Stimulated activated effector memory CD8-positive, alpha-beta T cell treated with anti-CD3 and anti-CD28 coated beads, Interleukin-12 subunit alpha, Interleukin-12 subunit beta, amount 100 ng/mL, for 72 hours (primary cell): ENCODE data around the gene GARRE1.
"Not testable (repeated sequence)": the region's sequence is repeated elsewhere in the genome, so short reads cannot be mapped to it uniquely, and the experiment has no call there.

ENCODE experiments used
- ATAC-seq: fragments of 150-1000 bp; cut with Tn5 transposase; 2 replicates; pipeline ENCODE4 v1.10.0; 2021
- DNase-seq, 2 donors: peaks; one replicate each; pipeline ENCODE4 v3.0.0; 2021 to 2022; ENCODE audit warnings: low spot score in 2 of 2
- H3K27ac Mint-ChIP-seq: one replicate; pipeline ENCODE4 v1.8.0; 2022; ENCODE audit warnings: mild to moderate bottlenecking, mixed read lengths
- H3K36me3 Mint-ChIP-seq: one replicate; pipeline ENCODE4 v1.8.0; 2022; ENCODE audit warnings: mild to moderate bottlenecking, mixed read lengths
- H3K4me1 Mint-ChIP-seq: one replicate; pipeline ENCODE4 v1.8.0; 2022; ENCODE audit warnings: mixed read lengths
- H3K4me3 Mint-ChIP-seq: one replicate; pipeline ENCODE4 v1.8.0; 2022; ENCODE audit warnings: mild to moderate bottlenecking, mixed read lengths
- H3K9me3 Mint-ChIP-seq: one replicate; pipeline ENCODE4 v1.8.0; 2022; ENCODE audit warnings: mixed read lengths

GARRE1 gene

GRCh38 chr19:34254046-34254697 lies at the start of gene GARRE1:
Gene GARRE1 (plus strand): TSS chr19:34254554. CDS start chr19:34300474, 45,920 bp downstream.
- Mint-ChIP-seq H3K9me3 (no peaks in the 10 kb centered on the region), H3K4me1 (peaks cover 23% of the 10 kb centered on the region), H3K36me3 (peaks cover 6% of the 10 kb centered on the region), H3K4me3 (peak within 1 kb of the TSS; percentile 84), H3K27ac (peak within 1 kb of the TSS; percentile 91)
- peak; percentile 78 to 90 for DNase-seq
- ATAC-seq = peak; percentile 97

GRCh38 chr19:34205324-34205723 lies 49.0 kb upstream of the GARRE1 start:
- not testable (repeated sequence) for DNase-seq, ATAC-seq, H3K9me3 Mint-ChIP-seq, H3K4me1 Mint-ChIP-seq, H3K27ac Mint-ChIP-seq, H3K4me3 Mint-ChIP-seq
- H3K36me3 Mint-ChIP-seq = peaks cover 100% of the 10 kb centered on the region

- Mint-ChIP-seq H3K4me1 (no peaks in the 10 kb centered on the region), H3K36me3 (peaks cover 100% of the 10 kb centered on the region), H3K9me3 (no peaks in the 10 kb centered on the region), H3K27ac (no peak overlapping the region), H3K4me3 (no peak overlapping the region)
- DNase-seq (no peak), ATAC-seq (no peak)
Observed at GRCh38 chr19:34208291-34208884, 46.0 kb upstream of the GARRE1 start.

- no peak overlapping the region for H3K27ac Mint-ChIP-seq
- no peak overlapping the region for H3K4me3 Mint-ChIP-seq
- H3K4me1 Mint-ChIP-seq = no peaks in the 10 kb centered on the region
- ATAC-seq = no peak
- no peak for DNase-seq
- H3K36me3 Mint-ChIP-seq = peaks cover 100% of the 10 kb centered on the region
- H3K9me3 Mint-ChIP-seq = no peaks in the 10 kb centered on the region
Observed at GRCh38 chr19:34209726-34210125, 44.6 kb upstream of the GARRE1 start.

GRCh38 chr19:34213283-34213682 lies 41.1 kb upstream of the GARRE1 start:
- no peak overlapping the region for H3K4me3 Mint-ChIP-seq
- peaks cover 18% of the 10 kb centered on the region for H3K4me1 Mint-ChIP-seq
- no peak overlapping the region for H3K27ac Mint-ChIP-seq
- DNase-seq = no peak
- peaks cover 100% of the 10 kb centered on the region for H3K36me3 Mint-ChIP-seq
- H3K9me3 Mint-ChIP-seq = no peaks in the 10 kb centered on the region
- no peak for ATAC-seq

- DNase-seq (no peak), ATAC-seq (no peak)
- no peak overlapping the region for H3K27ac Mint-ChIP-seq
- no peak overlapping the region for H3K4me3 Mint-ChIP-seq
- no peaks in the 10 kb centered on the region for H3K9me3 Mint-ChIP-seq
- peaks cover 25% of the 10 kb centered on the region for H3K4me1 Mint-ChIP-seq
- peaks cover 100% of the 10 kb centered on the region for H3K36me3 Mint-ChIP-seq
Observed at GRCh38 chr19:34214040-34214439, 40.3 kb upstream of the GARRE1 start.

- Mint-ChIP-seq H3K27ac (peak overlapping the region; percentile 40), H3K9me3 (no peaks in the 10 kb centered on the region), H3K4me1 (peaks cover 33% of the 10 kb centered on the region), H3K36me3 (peaks cover 100% of the 10 kb centered on the region), H3K4me3 (no peak overlapping the region)
- ATAC-seq (no peak), DNase-seq (no peak)
Observed at GRCh38 chr19:34215006-34215665, 39.2 kb upstream of the GARRE1 start.

GRCh38 chr19:34215666-34216038 lies 38.7 kb upstream of the GARRE1 start:
- no peaks in the 10 kb centered on the region for H3K9me3 Mint-ChIP-seq
- DNase-seq (no peak), ATAC-seq (no peak)
- H3K4me3 Mint-ChIP-seq = no peak overlapping the region
- H3K36me3 Mint-ChIP-seq = peaks cover 100% of the 10 kb centered on the region
- H3K4me1 Mint-ChIP-seq = peaks cover 33% of the 10 kb centered on the region
- H3K27ac Mint-ChIP-seq = no peak overlapping the region

- not testable (repeated sequence) for H3K27ac Mint-ChIP-seq, ATAC-seq, H3K4me3 Mint-ChIP-seq, DNase-seq, H3K9me3 Mint-ChIP-seq
- Mint-ChIP-seq H3K4me1 (peaks cover 33% of the 10 kb centered on the region), H3K36me3 (peaks cover 100% of the 10 kb centered on the region)
Observed at GRCh38 chr19:34216745-34217219, 37.6 kb upstream of the GARRE1 start.

GRCh38 chr19:34217952-34218817 lies 36.2 kb upstream of the GARRE1 start:
- H3K4me3 Mint-ChIP-seq = peak overlapping the region; percentile 52
- DNase-seq (peak; percentile 24 to 70), ATAC-seq (peak; percentile 97)
- H3K27ac Mint-ChIP-seq = peak overlapping the region; percentile 71
- peaks cover 39% of the 10 kb centered on the region for H3K4me1 Mint-ChIP-seq
- H3K36me3 Mint-ChIP-seq = peaks cover 100% of the 10 kb centered on the region
- no peaks in the 10 kb centered on the region for H3K9me3 Mint-ChIP-seq

GRCh38 chr19:34218818-34219164 lies 35.6 kb upstream of the GARRE1 start:
- DNase-seq = no peak
- peaks cover 100% of the 10 kb centered on the region for H3K36me3 Mint-ChIP-seq
- peaks cover 44% of the 10 kb centered on the region for H3K4me1 Mint-ChIP-seq
- no peaks in the 10 kb centered on the region for H3K9me3 Mint-ChIP-seq
- peak overlapping the region; percentile 52 for H3K4me3 Mint-ChIP-seq
- no peak for ATAC-seq
- peak overlapping the region; percentile 71 for H3K27ac Mint-ChIP-seq

- peaks cover 51% of the 10 kb centered on the region for H3K4me1 Mint-ChIP-seq
- H3K9me3 Mint-ChIP-seq = no peaks in the 10 kb centered on the region
- H3K36me3 Mint-ChIP-seq = peaks cover 100% of the 10 kb centered on the region
- DNase-seq (peak; percentile 27 to 76), ATAC-seq (no peak)
- H3K4me3 Mint-ChIP-seq = no peak overlapping the region
- H3K27ac Mint-ChIP-seq = no peak overlapping the region
Observed at GRCh38 chr19:34220472-34221063, 33.8 kb upstream of the GARRE1 start.

- Mint-ChIP-seq H3K4me1 (peaks cover 64% of the 10 kb centered on the region), H3K9me3 (no peaks in the 10 kb centered on the region), H3K27ac (peak overlapping the region; percentile 50), H3K4me3 (no peak overlapping the region), H3K36me3 (peaks cover 100% of the 10 kb centered on the region)
- DNase-seq (no peak), ATAC-seq (no peak)
Observed at GRCh38 chr19:34222386-34222785, 32.0 kb upstream of the GARRE1 start.

GRCh38 chr19:34224996-34225658 lies 29.2 kb upstream of the GARRE1 start:
- Mint-ChIP-seq H3K27ac (peak overlapping the region; percentile 50), H3K4me1 (peaks cover 53% of the 10 kb centered on the region), H3K4me3 (peak overlapping the region; percentile 12), H3K9me3 (no peaks in the 10 kb centered on the region), H3K36me3 (peaks cover 100% of the 10 kb centered on the region)
- DNase-seq (no peak), ATAC-seq (peak; percentile 78)
